AG09319 (cell line): ENCODE measurements around the gene TBC1D1.

Experiments used
- DNase-seq: peaks from one replicate; pipeline ENCODE4 v3.0.0-alpha.2; 2010; ENCODE audit warnings: low read depth; ENCODE audit errors: extremely low read depth
- CTCF ChIP-seq: IDR thresholded peaks from 2 replicates; pipeline ENCODE4 v1.5.1; 2011; ENCODE audit warnings: low read depth, mild to moderate bottlenecking, inconsistent platforms, low read length, moderate library complexity

The TBC1D1 gene

GRCh38 chr4:38008571-38009021, 117.7 kb downstream of the TBC1D1 start:
- DNase-seq = no peak
- TF ChIP-seq CTCF = no peak

- DNase-seq = no peak
- no peak for TF ChIP-seq CTCF
Observed at GRCh38 chr4:38009421-38009820, 118.5 kb downstream of the TBC1D1 start.

GRCh38 chr4:38009949-38010348, 119.1 kb downstream of the TBC1D1 start:
- no peak for DNase-seq
- TF ChIP-seq CTCF = no peak

- TF ChIP-seq CTCF = no peak
- DNase-seq = no peak
Observed at GRCh38 chr4:38011511-38012162, 120.8 kb downstream of the TBC1D1 start.

- TF ChIP-seq CTCF = no peak
- no peak for DNase-seq
Observed at GRCh38 chr4:38013461-38014366, 122.8 kb downstream of the TBC1D1 start.

GRCh38 chr4:38014421-38014852, 123.6 kb downstream of the TBC1D1 start:
- no peak for DNase-seq
- no peak for TF ChIP-seq CTCF
